ENCODE measurements around the gene MICAL3. TPM values are rescaled to one million over a fixed set of nuclear protein-coding genes. Genes with fewer than 3 reads are reported as not detected.

The MICAL3 gene
- total RNA-seq, 1 donor from 2014 or later: 47.9 TPM

GRCh38 chr22:17744430-17744829, 279.9 kb downstream of the MICAL3 start:
- no peaks in the 10 kb centered on the region for H3K27me3 Mint-ChIP-seq (ENCODE audit: unreplicated experiment)
- no peak overlapping the region for H3K27ac Mint-ChIP-seq (ENCODE audit: unreplicated experiment)
- no peak overlapping the region for H3K4me3 Mint-ChIP-seq (ENCODE audit: unreplicated experiment)
- no peaks in the 10 kb centered on the region for H3K9me3 Mint-ChIP-seq (ENCODE audit: unreplicated experiment)
- no peaks in the 10 kb centered on the region for H3K36me3 Mint-ChIP-seq (ENCODE audit: unreplicated experiment)
- TF ChIP-seq CTCF (IDR thresholded peaks at IDR 0.05): no peak
- H3K4me1 Mint-ChIP-seq (ENCODE audit: unreplicated experiment): peaks cover 13% of the 10 kb centered on the region
- no peak for DNase-seq (ENCODE audit: extremely low spot score, unreplicated experiment)

GRCh38 chr22:17743661-17744411, 280.5 kb downstream of the MICAL3 start:
- Mint-ChIP-seq H3K27ac (ENCODE audit: unreplicated experiment) (no peak overlapping the region), H3K4me3 (ENCODE audit: unreplicated experiment) (no peak overlapping the region), H3K27me3 (ENCODE audit: unreplicated experiment) (no peaks in the 10 kb centered on the region), H3K9me3 (ENCODE audit: unreplicated experiment) (no peaks in the 10 kb centered on the region), H3K4me1 (ENCODE audit: unreplicated experiment) (peaks cover 13% of the 10 kb centered on the region), H3K36me3 (ENCODE audit: unreplicated experiment) (no peaks in the 10 kb centered on the region)
- no peak for TF ChIP-seq CTCF (IDR thresholded peaks at IDR 0.05)
- no peak for DNase-seq (ENCODE audit: extremely low spot score, unreplicated experiment)

GRCh38 chr22:17742527-17742902, 281.8 kb downstream of the MICAL3 start:
- Mint-ChIP-seq H3K27ac (ENCODE audit: unreplicated experiment) (no peak overlapping the region), H3K4me3 (ENCODE audit: unreplicated experiment) (no peak overlapping the region), H3K36me3 (ENCODE audit: unreplicated experiment) (no peaks in the 10 kb centered on the region), H3K27me3 (ENCODE audit: unreplicated experiment) (no peaks in the 10 kb centered on the region), H3K4me1 (ENCODE audit: unreplicated experiment) (peaks cover 13% of the 10 kb centered on the region), H3K9me3 (ENCODE audit: unreplicated experiment) (no peaks in the 10 kb centered on the region)
- TF ChIP-seq CTCF (IDR thresholded peaks at IDR 0.05): peak; percentile 83
- DNase-seq (ENCODE audit: extremely low spot score, unreplicated experiment): no peak

- Mint-ChIP-seq H3K4me3 (ENCODE audit: unreplicated experiment) (no peak overlapping the region), H3K4me1 (ENCODE audit: unreplicated experiment) (peaks cover 13% of the 10 kb centered on the region), H3K27ac (ENCODE audit: unreplicated experiment) (no peak overlapping the region), H3K9me3 (ENCODE audit: unreplicated experiment) (no peaks in the 10 kb centered on the region), H3K27me3 (ENCODE audit: unreplicated experiment) (no peaks in the 10 kb centered on the region), H3K36me3 (ENCODE audit: unreplicated experiment) (no peaks in the 10 kb centered on the region)
- TF ChIP-seq CTCF (IDR thresholded peaks at IDR 0.05): no peak
- no peak for DNase-seq (ENCODE audit: extremely low spot score, unreplicated experiment)
Measured at GRCh38 chr22:17741866-17742526, 282.4 kb downstream of the MICAL3 start.

- H3K36me3 Mint-ChIP-seq (ENCODE audit: unreplicated experiment): peaks cover 1% of the 10 kb centered on the region
Measured at GRCh38 chr22:17739196-17739975, 285.0 kb downstream of the MICAL3 start.

More at GRCh38 chr22:17739196-17739975, 285.0 kb downstream of the MICAL3 start:
- Mint-ChIP-seq H3K27ac (ENCODE audit: unreplicated experiment) (no peak overlapping the region), H3K9me3 (ENCODE audit: unreplicated experiment) (no peaks in the 10 kb centered on the region), H3K4me1 (ENCODE audit: unreplicated experiment) (peaks cover 9% of the 10 kb centered on the region), H3K4me3 (ENCODE audit: unreplicated experiment) (no peak overlapping the region), H3K27me3 (ENCODE audit: unreplicated experiment) (no peaks in the 10 kb centered on the region)
- no peak for TF ChIP-seq CTCF (IDR thresholded peaks at IDR 0.05)
- DNase-seq (ENCODE audit: extremely low spot score, unreplicated experiment): no peak

Data from osteocyte (in vitro differentiated cells).